H54 (cell line): ENCODE data around the gene WDR3.

Experiments used
- DNase-seq: peaks from one replicate; pipeline ENCODE4 v3.0.0; 2011; ENCODE audit warnings: low spot score, mixed read lengths; ENCODE audit not compliant: insufficient read length
- FAIRE-seq: peaks from 3 replicates; lab custom pipeline; 2011; peaks lifted over from hg19 to GRCh38; lab: Jason Lieb, UNC
- POLR2A ChIP-seq: IDR thresholded peaks from 2 replicates; pipeline ENCODE4 v1.6.1; 2011; ENCODE audit warnings: low read depth, mild to moderate bottlenecking, low read length

WDR3 gene

DNA sequence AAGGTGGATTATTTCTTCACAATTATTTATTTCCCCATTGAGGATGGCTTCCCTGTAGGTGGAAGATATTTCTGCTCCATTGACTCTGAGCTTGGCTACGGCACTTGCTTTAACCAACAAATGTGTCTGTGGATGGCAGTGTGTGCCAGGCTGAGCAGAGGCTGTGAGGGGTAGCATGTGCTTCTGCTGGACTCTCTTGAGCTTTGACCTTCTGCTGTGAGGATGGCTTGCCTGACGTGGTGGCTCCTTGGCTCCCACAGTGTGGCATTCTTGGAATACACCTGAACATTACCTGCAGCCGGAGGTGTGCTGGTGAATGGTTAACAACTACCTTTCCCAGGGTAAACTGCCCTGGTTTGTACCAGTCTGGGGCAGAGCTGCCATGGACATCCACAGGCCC, 46.8 kb downstream of the WDR3 start:
- TF ChIP-seq POLR2A: no peak
- FAIRE-seq (no peak), DNase-seq (no peak)

GRCh38 chr1:117981455-117982192, 52.1 kb downstream of the WDR3 start:
- FAIRE-seq (no peak), DNase-seq (no peak)
- TF ChIP-seq POLR2A: no peak

DNA sequence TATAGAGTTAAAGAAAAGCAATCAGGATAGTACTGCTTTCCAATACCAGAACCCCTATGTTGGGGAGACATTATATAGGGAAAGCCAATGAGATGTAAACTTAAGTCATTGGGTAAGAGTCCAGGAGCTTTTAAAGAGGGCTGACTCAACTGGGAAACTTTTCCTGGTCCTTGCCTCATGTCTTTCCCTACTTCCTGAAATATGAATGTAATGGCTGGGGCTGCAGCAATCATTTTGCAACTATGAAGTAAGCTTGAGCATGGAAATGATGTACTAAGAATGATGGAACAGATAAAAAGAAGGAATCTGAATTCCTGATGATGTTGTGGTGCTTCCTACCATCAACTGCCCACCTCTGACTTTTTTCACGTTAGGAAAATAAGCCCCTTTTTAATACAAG, 55.7 kb downstream of the WDR3 start:
- FAIRE-seq (no peak), DNase-seq (no peak)
- no peak for TF ChIP-seq POLR2A

DNA sequence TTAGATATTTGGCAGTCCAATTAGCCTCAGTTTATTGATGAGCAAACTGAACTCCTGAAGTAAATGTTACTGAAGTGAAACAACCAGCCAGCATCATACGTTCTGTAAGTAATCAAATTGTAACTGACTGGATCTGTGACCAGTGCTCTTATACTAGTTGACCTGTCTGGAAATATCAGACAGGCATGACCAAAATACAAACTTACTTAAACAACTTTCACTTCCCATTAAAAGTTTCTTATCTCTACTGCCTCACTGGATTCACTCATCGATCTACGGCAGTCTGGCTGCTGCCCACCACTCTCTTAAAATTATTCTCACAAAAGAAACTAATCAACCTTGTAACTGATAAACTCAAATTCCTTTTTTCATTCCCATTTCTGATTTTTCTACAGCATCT, 56.4 kb downstream of the WDR3 start:
- FAIRE-seq: no peak
- TF ChIP-seq POLR2A: no peak
- DNase-seq: no peak

GRCh38 chr1:118004312-118004711, 74.8 kb downstream of the WDR3 start:
- no peak for TF ChIP-seq POLR2A
- no peak for FAIRE-seq

DNA sequence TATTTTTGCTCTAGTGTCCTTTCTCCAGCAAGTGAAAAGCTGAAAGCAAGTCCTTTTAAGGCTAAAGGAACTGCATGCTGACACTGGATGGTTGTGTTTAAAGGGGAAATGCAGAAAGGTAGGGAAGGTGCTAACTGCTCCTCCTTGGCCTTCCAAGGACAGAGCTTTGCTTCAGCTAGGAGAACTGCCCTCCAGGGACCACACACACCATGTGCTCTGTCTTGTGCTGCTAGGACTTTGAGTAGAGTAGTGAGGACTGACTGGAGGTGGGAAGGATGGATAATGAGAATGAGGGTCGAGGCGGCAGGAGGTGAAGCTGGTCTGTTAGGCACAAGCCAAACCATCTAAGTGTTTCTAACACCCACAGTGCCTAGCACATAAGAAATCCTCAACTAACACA, 77.9 kb downstream of the WDR3 start:
- no peak for FAIRE-seq
- no peak for TF ChIP-seq POLR2A

More at GRCh38 chr1:118004312-118004711, 74.8 kb downstream of the WDR3 start:
- no peak for DNase-seq

GRCh38 chr1:118008011-118008410, 78.5 kb downstream of the WDR3 start:
- no peak for FAIRE-seq
- TF ChIP-seq POLR2A: no peak
- no peak for DNase-seq

More for the DNA sequence above, 77.9 kb downstream of the WDR3 start:
- no peak for DNase-seq

DNA sequence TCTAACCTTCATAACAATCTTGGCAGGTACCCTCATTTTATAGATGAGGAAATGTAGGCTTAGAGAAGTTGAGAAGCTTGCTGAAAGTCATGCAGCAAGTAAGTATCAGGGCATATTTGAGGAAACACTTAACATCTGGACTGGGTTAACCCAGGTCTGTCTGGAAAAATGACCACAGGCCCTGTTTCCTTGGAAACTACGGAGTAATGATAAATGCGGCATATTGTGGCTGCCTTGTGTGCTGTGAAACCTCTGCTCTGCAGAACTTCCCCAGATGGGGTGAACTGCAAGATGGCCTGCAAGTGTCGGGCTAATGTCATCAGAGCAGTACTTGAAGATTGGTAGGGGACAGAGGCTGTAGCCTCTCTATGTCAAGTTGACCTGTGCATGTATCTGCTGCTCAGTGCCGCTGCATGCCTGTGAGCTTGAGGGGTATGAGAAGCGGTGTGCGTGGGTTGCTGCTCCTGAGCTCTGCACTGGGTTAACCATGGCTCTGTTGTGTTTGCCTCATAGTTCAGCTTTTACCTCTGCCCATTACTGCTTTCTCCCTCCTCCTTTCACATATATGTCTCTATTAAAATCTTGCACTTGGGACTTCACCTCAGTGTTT, 83.1 kb downstream of the WDR3 start:
- FAIRE-seq (no peak), DNase-seq (no peak)
- no peak for TF ChIP-seq POLR2A

DNA sequence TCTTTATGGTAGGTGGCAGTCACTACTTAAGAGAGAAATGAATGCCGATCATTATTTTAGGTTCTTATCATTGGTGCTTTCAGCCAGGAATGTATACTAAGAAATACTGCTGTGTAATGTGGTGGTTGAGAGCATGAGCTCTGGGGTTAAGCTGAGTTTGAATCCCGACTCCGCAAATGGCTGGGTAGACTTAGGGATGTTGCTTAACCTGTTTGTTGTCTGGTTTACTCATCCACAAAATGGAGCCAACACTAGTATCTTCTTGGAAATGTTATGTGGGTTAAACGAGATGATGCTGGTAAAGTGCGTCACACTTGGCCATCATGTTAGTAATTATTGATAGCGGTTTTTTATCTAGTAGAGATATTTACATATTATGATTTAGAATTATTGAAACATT, 83.8 kb downstream of the WDR3 start:
- FAIRE-seq (no peak), DNase-seq (no peak)
- no peak for TF ChIP-seq POLR2A

GRCh38 chr1:118013938-118014337, 84.4 kb downstream of the WDR3 start:
- TF ChIP-seq POLR2A: no peak
- DNase-seq (no peak), FAIRE-seq (no peak)
